Activated T-helper 1 cell treated with anti-CD3 and anti-CD28 coated beads, Interleukin-12 subunit alpha, Interleukin-12 subunit beta, Interleukin-2, Interleukin-4 antibody, amounts not matched to agents 30 ng/mL and 10 ng/mL and 1 ng/mL, durations not matched to agents 14 hours and 24 hours and 36 hours (primary cell): Measurements from ENCODE around the gene ANKRD6. TPM values are rescaled to one million over a fixed set of nuclear protein-coding genes. Genes with fewer than 3 reads are reported as not detected.

Experiments used
- DNase-seq: peaks from one replicate; pipeline ENCODE4 v3.0.0; 2021; ENCODE audit warnings: low spot score
- H3K27ac Mint-ChIP-seq: one replicate; pipeline ENCODE4 v1.8.0; 2021; ENCODE audit warnings: mild to moderate bottlenecking, mixed read lengths
- H3K27me3 Mint-ChIP-seq: one replicate; pipeline ENCODE4 v1.8.0; 2022; ENCODE audit warnings: mild to moderate bottlenecking, moderate library complexity, mixed read lengths; ENCODE audit not compliant: insufficient read depth
- H3K36me3 Mint-ChIP-seq: one replicate; pipeline ENCODE4 v1.8.0; 2021; ENCODE audit warnings: low read depth, mixed read lengths
- H3K4me1 Mint-ChIP-seq: one replicate; pipeline ENCODE4 v1.8.0; 2021; ENCODE audit warnings: low read depth, mixed read lengths
- H3K4me3 Mint-ChIP-seq: one replicate; pipeline ENCODE4 v1.8.0; 2021; ENCODE audit warnings: mild to moderate bottlenecking, moderate library complexity, mixed read lengths
- H3K9me3 Mint-ChIP-seq: one replicate; pipeline ENCODE4 v1.8.0; 2021; ENCODE audit warnings: mixed read lengths
- intact Hi-C: fragments of 100-400 bp; cut with micrococcal nuclease; formaldehyde crosslinking; loops from one replicate; pipeline ENCODE4 v1.15.1; 2024
- total RNA-seq: library from RNA; stranded (reverse); gene quantifications from 2 replicates; pipeline ENCODE4 v1.2.3, GENCODE V29; 2022

Gene ANKRD6
- total RNA-seq, 1 donor from 2014 or later: 2.3 TPM

- Mint-ChIP-seq H3K4me1 (peaks cover 3% of the 10 kb centered on the region), H3K27ac (no peak overlapping the region), H3K9me3 (no peaks in the 10 kb centered on the region), H3K27me3 (no peaks in the 10 kb centered on the region), H3K36me3 (peaks cover 38% of the 10 kb centered on the region), H3K4me3 (no peak overlapping the region)
- intact Hi-C loops: no loop called here
- DNase-seq: no peak
These were observed 216.7 kb downstream of the ANKRD6 start for GRCh38 chr6:89649682-89650081.

- H3K27ac Mint-ChIP-seq: no peak overlapping the region
- intact Hi-C loops: no loop called here
- DNase-seq: no peak
- H3K4me3 Mint-ChIP-seq: no peak overlapping the region
- H3K9me3 Mint-ChIP-seq: no peaks in the 10 kb centered on the region
- peaks cover 39% of the 10 kb centered on the region for H3K36me3 Mint-ChIP-seq
- H3K4me1 Mint-ChIP-seq: no peaks in the 10 kb centered on the region
- no peaks in the 10 kb centered on the region for H3K27me3 Mint-ChIP-seq
These were observed 217.6 kb downstream of the ANKRD6 start for GRCh38 chr6:89650579-89650978.

GRCh38 chr6:89655122-89655521 is 222.2 kb downstream of the ANKRD6 start:
- Mint-ChIP-seq H3K27ac (no peak overlapping the region), H3K9me3 (no peaks in the 10 kb centered on the region), H3K4me3 (no peak overlapping the region), H3K4me1 (no peaks in the 10 kb centered on the region), H3K27me3 (no peaks in the 10 kb centered on the region), H3K36me3 (peaks cover 48% of the 10 kb centered on the region)
- DNase-seq: no peak
- intact Hi-C loops: no loop called here

GRCh38 chr6:89657445-89658158 is 224.7 kb downstream of the ANKRD6 start:
- no peaks in the 10 kb centered on the region for H3K9me3 Mint-ChIP-seq
- intact Hi-C loops: no loop called here
- peaks cover 46% of the 10 kb centered on the region for H3K36me3 Mint-ChIP-seq
- no peak overlapping the region for H3K4me3 Mint-ChIP-seq
- H3K27me3 Mint-ChIP-seq: no peaks in the 10 kb centered on the region
- no peak for DNase-seq
- peaks cover 2% of the 10 kb centered on the region for H3K4me1 Mint-ChIP-seq
- no peak overlapping the region for H3K27ac Mint-ChIP-seq

- Mint-ChIP-seq H3K27me3 (no peaks in the 10 kb centered on the region), H3K4me3 (no peak overlapping the region), H3K4me1 (peaks cover 6% of the 10 kb centered on the region), H3K36me3 (peaks cover 50% of the 10 kb centered on the region), H3K27ac (no peak overlapping the region), H3K9me3 (no peaks in the 10 kb centered on the region)
- DNase-seq: no peak
- intact Hi-C loops: no loop called here
These were observed 228.0 kb downstream of the ANKRD6 start for GRCh38 chr6:89660981-89661380.

GRCh38 chr6:89661559-89661958 is 228.6 kb downstream of the ANKRD6 start:
- no peaks in the 10 kb centered on the region for H3K9me3 Mint-ChIP-seq
- no peak overlapping the region for H3K27ac Mint-ChIP-seq
- DNase-seq: no peak

GRCh38 chr6:89662659-89663223 is 229.8 kb downstream of the ANKRD6 start:
- H3K27ac Mint-ChIP-seq: peak overlapping the region; percentile 9
- H3K9me3 Mint-ChIP-seq: no peaks in the 10 kb centered on the region
- DNase-seq: no peak
- H3K36me3 Mint-ChIP-seq: peaks cover 44% of the 10 kb centered on the region
- peaks cover 6% of the 10 kb centered on the region for H3K4me1 Mint-ChIP-seq
- no peak overlapping the region for H3K4me3 Mint-ChIP-seq
- H3K27me3 Mint-ChIP-seq: no peaks in the 10 kb centered on the region
- intact Hi-C loops: no loop called here

More at GRCh38 chr6:89661559-89661958, 228.6 kb downstream of the ANKRD6 start:
- no peak overlapping the region for H3K4me3 Mint-ChIP-seq
- peaks cover 6% of the 10 kb centered on the region for H3K4me1 Mint-ChIP-seq
- no peaks in the 10 kb centered on the region for H3K27me3 Mint-ChIP-seq
- intact Hi-C loops: no loop called here
- peaks cover 54% of the 10 kb centered on the region for H3K36me3 Mint-ChIP-seq

- no peaks in the 10 kb centered on the region for H3K9me3 Mint-ChIP-seq
- H3K27me3 Mint-ChIP-seq: no peaks in the 10 kb centered on the region
- intact Hi-C loops: no loop called here
- no peak for DNase-seq
- peaks cover 48% of the 10 kb centered on the region for H3K36me3 Mint-ChIP-seq
- no peaks in the 10 kb centered on the region for H3K4me1 Mint-ChIP-seq
- H3K4me3 Mint-ChIP-seq: no peak overlapping the region
- H3K27ac Mint-ChIP-seq: no peak overlapping the region
These were observed 235.1 kb downstream of the ANKRD6 start for GRCh38 chr6:89667872-89668556.

GRCh38 chr6:89669002-89669401 is 236.1 kb downstream of the ANKRD6 start:
- Mint-ChIP-seq H3K27ac (no peak overlapping the region), H3K27me3 (no peaks in the 10 kb centered on the region), H3K4me1 (no peaks in the 10 kb centered on the region), H3K36me3 (peaks cover 47% of the 10 kb centered on the region), H3K9me3 (no peaks in the 10 kb centered on the region), H3K4me3 (no peak overlapping the region)
- intact Hi-C loops: no loop called here
- no peak for DNase-seq

- Mint-ChIP-seq H3K27me3 (no peaks in the 10 kb centered on the region), H3K36me3 (peaks cover 52% of the 10 kb centered on the region), H3K9me3 (no peaks in the 10 kb centered on the region), H3K4me3 (no peak overlapping the region), H3K27ac (no peak overlapping the region), H3K4me1 (no peaks in the 10 kb centered on the region)
- DNase-seq: no peak
- intact Hi-C loops: no loop called here
These were observed 238.1 kb downstream of the ANKRD6 start for GRCh38 chr6:89670935-89671565.

- H3K27ac Mint-ChIP-seq: no peak overlapping the region
- no peaks in the 10 kb centered on the region for H3K27me3 Mint-ChIP-seq
- H3K36me3 Mint-ChIP-seq: peaks cover 57% of the 10 kb centered on the region
These were observed 243.2 kb downstream of the ANKRD6 start for GRCh38 chr6:89675949-89676748.

GRCh38 chr6:89678531-89678930 is 245.6 kb downstream of the ANKRD6 start:
- Mint-ChIP-seq H3K27me3 (no peaks in the 10 kb centered on the region), H3K4me3 (no peak overlapping the region), H3K4me1 (no peaks in the 10 kb centered on the region), H3K27ac (no peak overlapping the region), H3K36me3 (peaks cover 40% of the 10 kb centered on the region), H3K9me3 (no peaks in the 10 kb centered on the region)
- DNase-seq: no peak
- intact Hi-C loops: no loop called here

More at GRCh38 chr6:89675949-89676748, 243.2 kb downstream of the ANKRD6 start:
- H3K9me3 Mint-ChIP-seq: no peaks in the 10 kb centered on the region
- H3K4me3 Mint-ChIP-seq: no peak overlapping the region
- intact Hi-C loops: no loop called here
- H3K4me1 Mint-ChIP-seq: no peaks in the 10 kb centered on the region
- no peak for DNase-seq
